H1 (cell line): ENCODE measurements around the gene RPS5. TPM values are rescaled to one million over a fixed set of nuclear protein-coding genes. Genes with fewer than 3 reads are reported as not detected.

Experiments
- CTCF ChIA-PET: fragments of 300-600 bp; sonication (Branson Sonifier 250); formaldehyde crosslinking; loops from one replicate; lab custom pipeline; 2021; ENCODE audit not compliant: partially characterized antibody; lab: Charles Lee
- POLR2A ChIA-PET: fragments of 300-600 bp; sonication (Branson Sonifier 250); formaldehyde crosslinking; loops from one replicate; lab custom pipeline; 2021; ENCODE audit warnings: inconsistent platforms; ENCODE audit not compliant: partially characterized antibody; lab: Charles Lee
- DNase-seq, 2 experiments: peaks; one replicate each; pipeline versions ENCODE4 v3.0.0 to v3.0.0-alpha.2; 2010 to 2022; ENCODE audit warnings: low spot score in 2 of 2, low read depth in 1 of 2, mixed read lengths in 1 of 2
- FAIRE-seq: peaks from 2 replicates; lab custom pipeline; 2011; peaks lifted over from hg19 to GRCh38; lab: Jason Lieb, UNC
- H2AFZ ChIP-seq: 2 replicates; pipeline ENCODE4 v1.8.1; 2012; ENCODE audit warnings: low read length, inconsistent platforms
- H2AK5ac ChIP-seq: 2 replicates; pipeline ENCODE4 v1.6.1; 2013; ENCODE audit warnings: low read depth, low read length
- H2BK120ac ChIP-seq: replicated peaks from 2 replicates; pipeline ENCODE3; 2013; ENCODE audit warnings: low read depth, low read length, inconsistent platforms
- H2BK12ac ChIP-seq: 2 replicates; pipeline ENCODE4 v1.6.1; 2013; ENCODE audit warnings: low read depth, low read length
- H2BK15ac ChIP-seq: 2 replicates; pipeline ENCODE4 v1.6.1; 2013; ENCODE audit warnings: low read length
- H2BK20ac ChIP-seq: 2 replicates; pipeline ENCODE4 v1.6.1; 2013; ENCODE audit warnings: low read length
- H2BK5ac ChIP-seq: 2 replicates; pipeline ENCODE4 v1.6.1; 2013; ENCODE audit warnings: low read depth, low read length
- H3K14ac ChIP-seq: 2 replicates; pipeline ENCODE4 v1.6.1; 2013; ENCODE audit warnings: inconsistent platforms; ENCODE audit not compliant: insufficient read length
- H3K18ac ChIP-seq: 2 replicates; pipeline ENCODE4 v1.6.1; 2013; ENCODE audit warnings: low read length; ENCODE audit errors: extremely low read depth
- H3K23ac ChIP-seq: 2 replicates; pipeline ENCODE4 v1.6.1; 2013; ENCODE audit warnings: inconsistent platforms; ENCODE audit not compliant: insufficient read length
- H3K23me2 ChIP-seq: 2 replicates; pipeline ENCODE4 v1.6.1; 2013; ENCODE audit warnings: low read depth, low read length
- H3K27ac ChIP-seq: 2 replicates; pipeline ENCODE4 v1.6.1; 2011; ENCODE audit warnings: low read depth, low read length, inconsistent platforms
- H3K27me3 ChIP-seq, 4 experiments: replicated peaks in 1 of 4; 1 replicate in 1 of 4; 2 replicates in 3 of 4; pipeline versions ENCODE4 v1.6.1 to v1.8.1; 2011 to 2013; ENCODE audit warnings: low read length in 3 of 4, mild to moderate bottlenecking in 3 of 4, inconsistent platforms in 2 of 4, mixed read lengths in 2 of 4, moderate library complexity in 1 of 4; ENCODE audit not compliant: control insufficient read depth in 3 of 4, insufficient read depth in 3 of 4; ENCODE audit errors: extremely low read depth in 1 of 4
- H3K36me3 ChIP-seq, 4 experiments: 2 replicates each; pipeline versions ENCODE4 v1.6.1 to v1.8.1; 2011 to 2013; ENCODE audit warnings: mild to moderate bottlenecking in 4 of 4, low read length in 3 of 4, moderate library complexity in 2 of 4, control low read depth in 1 of 4, inconsistent platforms in 1 of 4; ENCODE audit not compliant: insufficient read depth in 4 of 4, control insufficient read depth in 2 of 4
- H3K4ac ChIP-seq: replicated peaks from 2 replicates; pipeline ENCODE3; 2013; ENCODE audit warnings: low read length, low read depth, mixed read lengths, inconsistent platforms; ENCODE audit not compliant: insufficient read length
- H3K4me1 ChIP-seq, 4 experiments: replicated peaks in 1 of 4; 1 replicate in 1 of 4; 2 replicates in 3 of 4; pipeline versions ENCODE4 v1.6.1 to v1.8.1; 2011 to 2013; ENCODE audit warnings: low read length in 3 of 4, inconsistent platforms in 2 of 4, mixed read lengths in 1 of 4; ENCODE audit not compliant: insufficient read depth in 4 of 4, control insufficient read depth in 3 of 4
- H3K4me2 ChIP-seq, 2 experiments: 2 replicates each; pipeline versions ENCODE4 v1.6.1 to v1.8.1; 2011 to 2013; ENCODE audit warnings: low read depth in 2 of 2, low read length in 2 of 2, control low read depth in 1 of 2, inconsistent platforms in 1 of 2, mild to moderate bottlenecking in 1 of 2; ENCODE audit not compliant: insufficient read depth in 1 of 2
- H3K4me3 ChIP-seq, 4 experiments: fragments of 200-600, 300-600 bp in 1 of 4; sonication (generic), shearing (Covaris generic), sonication (Bioruptor Twin) in 1 of 4; 2 replicates each; pipeline versions ENCODE4 v1.5.1 to v1.8.1; 2011 to 2016; ENCODE audit warnings: low read length in 4 of 4, low read depth in 3 of 4, control low read depth in 2 of 4, inconsistent platforms in 2 of 4, mild to moderate bottlenecking in 2 of 4, mixed read lengths in 1 of 4, moderate library complexity in 1 of 4; ENCODE audit not compliant: insufficient read depth in 2 of 4; ENCODE audit errors: extremely low read depth in 1 of 4
- H3K56ac ChIP-seq: replicated peaks from 2 replicates; pipeline ENCODE3; 2013; ENCODE audit warnings: low read depth, mild to moderate bottlenecking, mixed read lengths, low read length, inconsistent platforms; ENCODE audit not compliant: insufficient read length
- H3K79me1 ChIP-seq: 2 replicates; pipeline ENCODE4 v1.6.1; 2013; ENCODE audit warnings: low read depth, low read length, control low read depth
- H3K79me2 ChIP-seq, 2 experiments: 2 replicates each; pipeline versions ENCODE4 v1.6.1 to v1.8.1; 2012 to 2013; ENCODE audit warnings: low read length in 2 of 2, mild to moderate bottlenecking in 2 of 2, inconsistent platforms in 1 of 2; ENCODE audit not compliant: insufficient read depth in 2 of 2, control insufficient read depth in 1 of 2
- H3K9ac ChIP-seq, 4 experiments: replicated peaks in 1 of 4; 1 replicate in 1 of 4; 2 replicates in 3 of 4; pipeline versions ENCODE4 v1.6.1 to v1.8.1; 2011 to 2013; ENCODE audit warnings: low read depth in 3 of 4, low read length in 3 of 4, control low read depth in 2 of 4, mild to moderate bottlenecking in 2 of 4, moderate library complexity in 2 of 4, inconsistent platforms in 1 of 4; ENCODE audit errors: extremely low read depth in 1 of 4
- H3K9me3 ChIP-seq, 2 experiments: 2 replicates each; pipeline versions ENCODE4 v1.6.1 to v1.8.1; 2012 to 2013; ENCODE audit warnings: mild to moderate bottlenecking in 2 of 2, moderate library complexity in 2 of 2, control low read depth in 1 of 2, inconsistent platforms in 1 of 2, low read depth in 1 of 2, low read length in 1 of 2, mixed read lengths in 1 of 2; ENCODE audit not compliant: insufficient read depth in 2 of 2
- H4K20me1 ChIP-seq, 2 experiments: replicated peaks in 1 of 2; 2 replicates each; pipeline versions ENCODE3 to v1.8.1; 2011 to 2013; ENCODE audit warnings: inconsistent platforms in 2 of 2, low read length in 2 of 2, mild to moderate bottlenecking in 1 of 2; ENCODE audit not compliant: insufficient read depth in 2 of 2, control insufficient read depth in 1 of 2
- H4K5ac ChIP-seq: 2 replicates; pipeline ENCODE4 v1.6.1; 2013; ENCODE audit warnings: low read length, low read depth, mixed read lengths, inconsistent platforms; ENCODE audit not compliant: insufficient read length
- H4K8ac ChIP-seq: 2 replicates; pipeline ENCODE4 v1.8.0; 2013; ENCODE audit warnings: mild to moderate bottlenecking, moderate library complexity, low read length, inconsistent platforms; ENCODE audit not compliant: insufficient read depth; ENCODE audit errors: extremely low read depth
- H4K91ac ChIP-seq: replicated peaks from 2 replicates; pipeline ENCODE3; 2013; ENCODE audit warnings: low read length, mixed read lengths, inconsistent platforms; ENCODE audit not compliant: insufficient read length
- ATF3 ChIP-seq: IDR thresholded peaks from 2 replicates; pipeline ENCODE4 v1.6.1; 2011; ENCODE audit warnings: low read depth, mild to moderate bottlenecking, low read length; ENCODE audit not compliant: insufficient read depth
- CBX5 ChIP-seq: fragments of 300-800, 300-1000 bp; sonication (generic); IDR thresholded peaks from 2 replicates; pipeline ENCODE4 v1.7.1; 2016; ENCODE audit warnings: antibody characterized with exemption, low read length, low read depth
- CHD2 ChIP-seq: IDR thresholded peaks from 2 replicates; pipeline ENCODE4 v1.6.1; 2012; ENCODE audit warnings: low read length, improper control_type of control experiment
- GTF2F1 ChIP-seq: IDR thresholded peaks from 2 replicates; pipeline ENCODE4 v1.6.1; 2012; ENCODE audit warnings: low read depth, low read length, improper control_type of control experiment, borderline replicate concordance
- PHF8 ChIP-seq: fragments of 200-600 bp; sonication (generic); conservative IDR thresholded peaks from 2 replicates; pipeline ENCODE4 v1.7.1; 2012; ENCODE audit warnings: low read depth, mild to moderate bottlenecking, inconsistent platforms, low read length, moderate library complexity
- SIN3A ChIP-seq, 2 experiments: IDR thresholded peaks in 1 of 2; conservative IDR thresholded peaks in 1 of 2; 2 replicates each; pipeline ENCODE4 v1.6.1; 2011 to 2012; ENCODE audit warnings: low read length in 2 of 2, improper control_type of control experiment in 1 of 2, low read depth in 1 of 2, mild to moderate bottlenecking in 1 of 2
- SIRT6 ChIP-seq: IDR thresholded peaks from one replicate; pipeline ENCODE4 v1.7.1; 2012; ENCODE audit warnings: low read length, inconsistent platforms
- TCF12 ChIP-seq: IDR thresholded peaks from 2 replicates; pipeline ENCODE4 v1.6.1; 2011; ENCODE audit warnings: low read depth, mild to moderate bottlenecking, low read length
- YY1 ChIP-seq: IDR thresholded peaks from 2 replicates; pipeline ENCODE4 v1.6.1; 2011; ENCODE audit warnings: low read depth, mild to moderate bottlenecking, low read length
- WGBS, 2 experiments: shearing (Covaris generic) in 1 of 2; methylation state at CpG; one replicate each; pipeline versions ENCODE4 v1.1.6 to v1.1.7; 2013 to 2015; ENCODE audit warnings: low lambda C conversion rate in 2 of 2, mixed read lengths in 2 of 2, inconsistent platforms in 1 of 2, low coverage in 1 of 2, missing lambda C conversion rate in 1 of 2; ENCODE audit not compliant: insufficient replicate concordance in 2 of 2, insufficient coverage in 1 of 2, insufficient read length in 1 of 2; ENCODE audit errors: extremely low coverage in 1 of 2, missing lambda C conversion rate in 1 of 2; 5-methylcytosine and 5-hydroxymethylcytosine counted together
- polyA plus RNA-seq, 7 experiments: library from polyadenylated mRNA; depleted of rRNA in 3 of 7; stranded (reverse) in 5 of 7; unstranded in 2 of 7; fragments of >200 nt in 5 of 7; fragments of 200-250 nt in 2 of 7; gene quantifications; 1 replicate in 5 of 7; 2 replicates in 1 of 7; 4 replicates in 1 of 7; pipeline versions ENCODE4 v1.2.1 to v1.2.3, GENCODE V29; 2011 to 2013; ENCODE audit warnings: missing spikeins in 2 of 7, mixed read lengths in 2 of 7
- total RNA-seq: library from RNA; stranded (reverse); fragmentation: NEBNext Ultra II Directional; extraction: Animal tissue kit (Norgen Biotek cat#: 25700); gene quantifications from 2 replicates; pipeline ENCODE4 v1.2.1, GENCODE V29; 2021
- TF ChIP-seq, protein P1 (sequence below): IDR thresholded peaks from 2 replicates; pipeline ENCODE4 v1.6.1; 2011; ENCODE audit warnings: low read length, improper control_type of control experiment

Gene RPS5
- total and polyA plus RNA-seq, 2 of the 8 experiments (the other 6 are each of a cell fraction or from before 2014, with no cell fraction given): 1,557 to 5,731 TPM

- H3K18ac ChIP-seq: no peak overlapping the region
- H3K56ac ChIP-seq: no peak overlapping the region
- CTCF ChIA-PET: no interaction called here
Measured at GRCh38 chr19:58382997-58383603, 4.0 kb upstream of the RPS5 start.

More at GRCh38 chr19:58382997-58383603, 4.0 kb upstream of the RPS5 start:
- Histone ChIP-seq H2BK5ac (no peak overlapping the region), H3K9me3 (no peaks in the 10 kb centered on the region), H3K79me1 (peaks cover 4% of the 10 kb centered on the region), H2BK12ac (no peak overlapping the region), H3K4me2 (no peak overlapping the region), H2AFZ (no peak overlapping the region), H3K23me2 (peaks cover 24% of the 10 kb centered on the region), H4K91ac (no peak overlapping the region), H3K36me3 (peaks cover 0 to 3% (median 2%) of the 10 kb centered on the region in 4 experiments; a peak in 5 of 8 replicates), H3K23ac (no peak overlapping the region), H2AK5ac (no peak overlapping the region), H3K9ac (no peak overlapping the region), H3K14ac (no peak overlapping the region), H2BK15ac (no peak overlapping the region), H3K27ac (no peak overlapping the region), H2BK120ac (no peak overlapping the region), H3K4ac (no peak overlapping the region), H3K27me3 (no peaks in the 10 kb centered on the region), H4K5ac (no peak overlapping the region), H3K4me1 (peaks cover 0 to 17% (median 10%) of the 10 kb centered on the region in 4 experiments; a peak in 6 of 7 replicates), H3K4me3 (no peak overlapping the region), H4K20me1 (peaks cover 7 to 13% of the 10 kb centered on the region in 2 experiments), H2BK20ac (no peak overlapping the region), H3K79me2 (peaks cover 6 to 10% of the 10 kb centered on the region in 2 experiments), H4K8ac (no peak overlapping the region)
- FAIRE-seq: no peak
- DNase-seq: no peak
- WGBS, 2 experiments: 93% methylated on average over 5 of the region's 6 CpGs; no CpG with 5 or more reads in 1 of the 2 experiments
- POLR2A ChIA-PET: interaction anchor here (1.3 to 3.5 kb wide), 5 partner anchors 12 to 155 kb away, joined by 3 to 18 read pairs (median 8); partner anchors contain the start of genes RNF225, ZBTB45, ZNF497 and ZNF544
- TF ChIP-seq TCF12: no peak
- TF ChIP-seq GTF2F1: no peak
- TF ChIP-seq ATF3: no peak
- no peak for TF ChIP-seq YY1
- TF ChIP-seq SIRT6: no peak
- TF ChIP-seq CBX5: no peak
- TF ChIP-seq, protein P1, sequence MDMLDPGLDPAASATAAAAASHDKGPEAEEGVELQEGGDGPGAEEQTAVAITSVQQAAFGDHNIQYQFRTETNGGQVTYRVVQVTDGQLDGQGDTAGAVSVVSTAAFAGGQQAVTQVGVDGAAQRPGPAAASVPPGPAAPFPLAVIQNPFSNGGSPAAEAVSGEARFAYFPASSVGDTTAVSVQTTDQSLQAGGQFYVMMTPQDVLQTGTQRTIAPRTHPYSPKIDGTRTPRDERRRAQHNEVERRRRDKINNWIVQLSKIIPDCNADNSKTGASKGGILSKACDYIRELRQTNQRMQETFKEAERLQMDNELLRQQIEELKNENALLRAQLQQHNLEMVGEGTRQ: no peak
- no peak for TF ChIP-seq PHF8
- no peak for TF ChIP-seq SIN3A (conservative IDR thresholded peaks at IDR 0.05 in 1 of 2, IDR thresholded peaks at IDR 0.05 in 1 of 2; ENCODE audit: low read depth in 1 of 2, low read length in 2 of 2)
- no peak for TF ChIP-seq CHD2
